ENCODE data around the gene HDGFL2.
"Not testable (repeated sequence)": the region's sequence is repeated elsewhere in the genome, so short reads cannot be mapped to it uniquely, and the experiment has no call there.

Gene HDGFL2

GRCh38 chr19:4531562-4532165 lies 59.6 kb downstream of the HDGFL2 start:
- no peak for DNase-seq (ENCODE audit: low read depth in 2 of 2)

DNA sequence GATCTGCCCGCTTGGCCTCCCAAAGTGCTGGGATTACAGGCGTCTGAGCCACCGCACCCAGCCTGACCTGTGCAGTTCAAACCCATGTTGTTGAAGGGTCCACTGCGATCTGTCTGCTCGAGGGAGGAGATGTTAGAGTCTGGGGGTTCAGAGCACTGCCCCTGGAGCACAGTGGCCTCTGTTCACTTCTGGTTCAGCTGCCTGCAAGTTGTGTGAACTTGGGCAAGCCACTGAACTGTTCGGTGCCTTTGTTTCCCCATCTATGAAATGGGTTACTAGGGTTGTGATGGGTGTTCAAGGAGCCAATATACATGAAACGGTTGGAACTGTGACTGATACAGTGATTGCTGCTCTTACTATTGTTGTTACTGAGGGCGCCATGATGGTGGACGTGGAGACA lies 61.2 kb downstream of the HDGFL2 start:
- DNase-seq (ENCODE audit: low read depth in 2 of 2) = no peak

- DNase-seq (ENCODE audit: low read depth in 2 of 2) = no peak
These were observed 61.8 kb downstream of the HDGFL2 start for GRCh38 chr19:4533835-4534424.

GRCh38 chr19:4534836-4535658 lies 63.0 kb downstream of the HDGFL2 start, which contains the start of gene PLIN5:
Gene PLIN5, minus strand, starts transcription at chr19:4535224. Its CDS starts 1,150 bp downstream, at chr19:4534074.
- DNase-seq (ENCODE audit: low read depth in 2 of 2) = no peak

GRCh38 chr19:4536798-4537197 lies 64.7 kb downstream of the HDGFL2 start:
- DNase-seq (ENCODE audit: low read depth in 2 of 2) = no peak

DNA sequence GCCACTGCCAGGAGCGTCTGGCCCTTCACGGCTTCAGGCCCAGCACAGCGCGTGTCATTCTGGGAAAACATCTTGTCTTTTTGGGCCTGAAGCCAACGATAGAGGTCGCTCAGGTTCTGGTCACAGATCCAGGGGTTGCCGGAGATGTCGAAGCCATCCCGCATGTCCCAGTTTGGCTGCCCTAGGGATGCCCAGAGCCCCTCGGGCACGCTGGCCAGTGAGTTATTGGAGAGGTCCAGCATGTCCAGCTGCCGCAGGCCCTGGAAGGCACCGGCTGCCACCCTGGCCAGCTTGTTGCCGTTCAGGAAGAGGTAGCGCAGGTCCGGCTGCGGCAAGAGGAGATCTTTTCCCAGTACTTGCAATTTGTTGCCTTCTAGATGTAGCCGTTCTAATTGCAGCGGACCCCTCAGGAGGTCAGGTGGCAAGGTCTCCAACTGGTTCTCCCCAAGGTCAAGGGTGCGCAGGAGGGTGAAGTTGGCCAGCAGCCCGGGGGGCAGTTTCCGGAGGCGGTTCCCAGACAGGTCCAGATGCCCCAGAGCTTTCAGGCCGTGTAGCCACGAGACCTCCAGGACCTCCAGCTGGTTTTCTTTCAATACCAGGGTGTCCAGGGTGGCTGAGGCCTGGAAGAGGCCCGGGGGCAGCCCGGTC lies 66.0 kb downstream of the HDGFL2 start:
- no peak for DNase-seq (ENCODE audit: low read depth in 2 of 2)

GRCh38 chr19:4538601-4538954 lies 66.5 kb downstream of the HDGFL2 start:
- DNase-seq (ENCODE audit: low read depth in 2 of 2) = no peak

- no peak for DNase-seq (ENCODE audit: low read depth in 2 of 2)
These were observed 67.1 kb downstream of the HDGFL2 start for GRCh38 chr19:4539169-4539692.

DNA sequence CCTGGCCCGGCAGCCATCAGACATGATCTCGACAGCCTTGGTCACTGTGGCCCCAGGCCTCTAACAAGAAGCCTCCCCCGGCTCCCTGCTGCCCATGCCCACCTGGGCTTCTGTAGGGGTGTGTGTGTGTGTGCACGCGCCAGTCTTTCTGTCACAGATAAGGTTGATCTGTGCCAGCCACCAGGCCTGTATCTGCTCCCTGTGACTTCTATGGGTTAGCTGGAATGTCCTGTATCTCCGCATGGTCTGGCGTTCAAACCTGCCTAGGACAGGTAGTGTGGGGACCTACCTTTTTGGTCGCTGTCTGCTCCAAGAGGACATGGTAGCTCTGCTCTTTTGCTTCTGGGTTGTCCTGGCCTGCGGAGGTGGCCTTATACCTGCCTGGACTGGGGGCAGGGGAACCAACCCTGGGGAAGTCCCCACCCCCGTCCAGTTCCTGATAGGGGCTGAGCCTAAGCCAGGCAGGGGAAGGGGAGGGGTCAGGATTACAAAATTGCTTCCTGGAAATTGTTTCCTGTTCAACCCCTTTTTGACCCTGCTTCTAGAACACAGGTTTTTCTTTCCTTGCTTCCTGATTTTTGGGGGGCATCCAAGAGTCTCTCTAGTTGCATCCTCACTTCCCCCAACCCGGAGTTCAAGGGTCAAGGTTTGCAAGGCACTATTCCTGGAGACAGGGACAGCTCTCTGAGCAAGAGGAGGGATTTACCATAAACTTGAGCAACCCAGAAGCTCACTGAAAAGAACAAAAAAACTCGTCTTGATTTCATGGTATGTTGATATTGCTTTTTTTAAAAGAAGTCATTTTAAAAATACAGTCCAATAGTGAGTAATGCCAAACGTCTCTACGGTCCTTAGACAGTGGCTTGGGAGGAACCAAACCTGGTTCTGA lies 67.8 kb downstream of the HDGFL2 start, which contains the start of gene LRG1:
TSS of gene LRG1 (minus strand) at position 344 of the 889 bp plus-strand sequence. CDS start at position 321, 23 bp downstream.
- DNase-seq (ENCODE audit: low read depth in 2 of 2) = no peak

GRCh38 chr19:4541114-4541805 lies 69.2 kb downstream of the HDGFL2 start:
- DNase-seq (ENCODE audit: low read depth in 2 of 2) = no peak

DNA sequence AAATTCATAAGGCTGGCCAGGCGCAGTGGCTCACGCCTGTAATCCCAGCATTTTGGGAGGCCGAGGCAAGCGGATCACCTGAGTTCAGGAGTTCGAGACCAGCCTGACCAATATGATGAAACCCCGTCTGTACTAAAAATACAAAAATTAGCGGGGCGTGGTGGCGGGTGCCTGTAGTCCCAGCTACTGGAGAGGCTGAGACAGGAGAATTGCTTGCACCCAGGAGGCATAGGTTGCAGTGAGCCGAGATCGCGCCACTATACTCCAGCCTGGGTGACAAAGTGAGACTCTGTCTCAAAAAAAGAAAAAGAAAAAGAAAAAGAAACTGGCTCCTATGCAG lies 69.7 kb downstream of the HDGFL2 start:
- not testable (repeated sequence) for DNase-seq (ENCODE audit: low read depth in 2 of 2)

- no peak for DNase-seq (ENCODE audit: low read depth in 2 of 2)
These were observed 71.1 kb downstream of the HDGFL2 start for GRCh38 chr19:4542896-4543841.

DNA sequence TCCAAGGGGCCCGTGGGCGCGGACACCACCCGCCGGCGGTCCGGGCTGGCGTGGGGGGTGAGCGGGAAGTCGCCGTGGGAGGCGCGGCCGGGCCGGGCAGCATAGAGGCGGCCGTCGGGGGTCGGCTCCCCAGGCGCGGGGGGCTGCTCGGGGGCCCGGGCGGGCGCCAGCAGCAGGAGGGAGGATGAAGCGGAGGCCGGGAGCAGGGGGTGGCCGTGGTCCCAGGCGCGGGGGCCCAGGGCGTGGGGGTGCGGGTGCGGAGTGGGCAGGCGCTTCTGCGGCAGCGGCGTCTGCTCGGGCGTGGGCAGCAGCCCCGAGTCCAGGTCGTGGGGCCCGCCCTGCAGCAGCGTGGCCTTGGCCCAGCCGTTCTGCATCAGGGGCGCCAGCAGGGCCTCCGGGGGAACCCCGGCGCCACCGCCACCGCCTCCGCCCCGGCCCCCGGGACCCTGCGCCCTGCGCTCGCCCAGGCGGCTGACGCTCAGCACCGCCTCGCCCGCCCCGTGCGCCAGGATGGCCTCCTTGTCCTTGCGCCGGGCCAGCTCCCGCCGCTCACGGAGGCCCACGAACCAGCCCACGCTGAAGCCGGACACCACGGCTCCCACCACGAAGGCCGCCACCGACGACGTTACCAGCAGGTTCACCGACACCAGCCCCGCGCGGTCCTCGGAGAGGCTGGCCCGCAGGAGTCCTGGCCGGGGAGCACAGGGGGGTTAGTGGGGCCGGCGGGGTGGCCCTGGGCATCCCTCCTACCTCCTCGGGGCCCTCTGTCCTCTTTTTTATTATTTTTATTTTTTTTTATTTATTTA lies 71.9 kb downstream of the HDGFL2 start:
- no peak for DNase-seq (ENCODE audit: low read depth in 2 of 2)

DNA sequence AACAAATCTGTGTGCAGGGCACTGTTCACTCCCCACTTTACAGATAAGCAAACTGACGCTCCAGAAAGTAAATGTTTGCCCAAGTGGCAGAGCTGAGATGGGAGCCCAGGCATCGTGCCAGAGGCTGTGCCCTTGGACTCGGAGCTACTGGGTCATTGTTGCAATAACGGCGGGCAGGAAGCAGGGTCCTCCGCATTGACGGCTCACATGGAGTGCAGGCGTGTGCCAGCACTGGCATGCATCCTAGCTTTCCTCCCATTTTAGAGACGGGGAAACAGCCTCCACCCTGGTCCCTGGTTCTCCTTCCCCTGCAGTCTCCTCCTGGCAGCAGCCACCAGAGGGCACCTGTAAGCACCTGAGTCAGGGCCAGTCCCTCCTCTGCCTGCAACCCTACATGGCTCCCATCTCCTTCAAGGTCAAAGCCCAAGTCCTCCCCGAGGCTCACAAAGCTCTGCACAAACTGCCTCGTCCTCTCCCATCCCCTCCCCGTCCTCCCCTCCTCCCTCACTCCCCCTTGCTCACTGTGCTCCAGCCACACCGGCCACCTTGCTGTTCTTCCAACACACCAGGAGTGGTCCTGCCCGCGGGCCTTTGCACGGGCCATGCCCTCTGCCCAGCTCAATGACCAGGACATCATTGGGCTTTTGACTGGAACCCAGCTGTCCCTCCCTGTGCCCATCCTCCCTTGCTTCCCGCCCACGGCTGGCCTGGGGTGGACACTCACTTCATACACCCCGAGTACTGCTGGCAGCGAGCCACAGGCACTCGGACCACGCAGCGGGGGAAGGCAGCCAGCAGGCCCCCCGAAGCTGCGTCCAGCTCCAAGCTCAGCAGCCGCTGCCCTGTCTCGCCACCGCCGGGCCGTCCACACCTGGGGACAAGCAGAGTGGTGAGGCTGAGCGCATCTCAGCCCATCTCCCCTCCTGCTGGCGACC lies 75.5 kb downstream of the HDGFL2 start:
- no peak for DNase-seq (ENCODE audit: low read depth in 2 of 2)

DNA sequence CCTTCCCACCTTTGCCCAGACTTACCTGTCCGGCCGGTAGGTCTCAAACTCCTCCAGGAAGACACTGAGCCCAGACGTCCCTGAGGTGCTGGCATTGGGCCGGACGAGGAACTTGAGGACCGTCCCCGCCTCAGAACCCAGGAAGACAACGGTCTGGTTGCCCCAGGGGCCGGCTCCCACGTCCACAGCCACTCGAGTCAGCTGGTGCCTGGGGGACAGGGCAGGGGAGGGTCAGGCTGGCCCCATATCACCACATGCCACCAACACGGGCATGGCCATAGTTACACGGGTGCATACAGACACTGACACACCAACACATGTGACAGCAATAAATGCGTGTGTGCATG lies 76.1 kb downstream of the HDGFL2 start:
- no peak for DNase-seq (ENCODE audit: low read depth in 2 of 2)

DNA sequence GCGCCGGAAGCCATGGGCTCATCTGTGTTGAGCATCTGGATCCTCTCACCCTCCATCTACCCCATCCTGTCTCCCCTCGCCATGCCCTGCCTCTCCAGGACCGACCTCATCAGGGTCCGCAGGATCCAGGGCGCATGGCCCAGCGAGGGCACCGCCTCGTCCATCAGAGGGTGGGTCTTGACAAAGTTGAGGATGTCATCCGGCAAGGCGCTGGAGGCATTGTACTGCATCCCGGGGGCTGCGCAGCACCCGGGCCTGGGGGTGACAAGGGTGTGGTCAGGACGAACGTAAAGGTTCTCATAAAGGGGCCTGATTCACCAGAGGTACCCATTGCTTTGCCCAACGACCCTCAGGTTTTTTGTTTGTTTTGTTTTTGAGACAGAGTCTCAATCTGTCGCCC lies 77.9 kb downstream of the HDGFL2 start:
- no peak for DNase-seq (ENCODE audit: low read depth in 2 of 2)

DNA sequence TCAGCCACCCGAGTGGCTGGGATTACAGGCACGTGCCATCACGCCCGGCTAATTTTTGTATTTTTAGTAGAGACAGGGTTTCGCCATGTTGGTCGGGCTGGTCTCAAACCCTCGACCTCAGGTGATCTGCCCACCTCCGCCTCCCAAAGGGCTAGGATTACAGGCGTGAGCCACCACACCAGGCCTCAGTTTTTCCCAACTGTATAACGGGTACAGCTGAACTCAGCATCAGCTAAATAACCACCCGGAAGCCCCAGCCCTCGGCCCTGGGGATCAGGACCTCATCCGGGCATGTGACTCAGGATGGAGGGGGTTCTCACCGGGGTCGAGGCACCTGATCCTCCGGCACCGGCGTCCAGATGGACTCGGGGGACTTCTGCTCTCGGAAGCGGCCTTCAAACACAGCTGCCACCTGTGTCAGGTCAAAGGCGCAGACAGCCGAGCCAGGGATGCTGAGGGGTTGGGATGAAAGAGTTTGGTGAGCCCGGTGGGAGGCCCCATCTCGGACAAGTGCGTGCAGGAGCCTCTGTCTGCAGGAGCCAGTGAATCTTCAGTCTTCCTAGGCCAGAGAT lies 78.5 kb downstream of the HDGFL2 start:
- no peak for DNase-seq (ENCODE audit: low read depth in 2 of 2)

All from stimulated activated CD4-positive, alpha-beta T cell treated with anti-CD3 and anti-CD28 coated beads, Interleukin-1b, Interleukin-23, amount 100 ng/mL, for 1 hour (primary cell).